HEK293T (cell line): ENCODE measurements around the gene NEK10.

ENCODE experiments used
- ARNT ChIP-seq: fragments of 450-650 bp; IDR thresholded peaks from 2 replicates; pipeline ENCODE4 v1.6.1; 2017; ENCODE audit warnings: mild to moderate bottlenecking
- ELF4 ChIP-seq: fragments of 450-650 bp; IDR thresholded peaks from 2 replicates; pipeline ENCODE4 v1.6.1; 2017; ENCODE audit warnings: antibody characterized with exemption
- FOXK2 ChIP-seq: fragments of 450-650 bp; IDR thresholded peaks from 2 replicates; pipeline ENCODE4 v1.6.1; 2016; ENCODE audit warnings: mild to moderate bottlenecking
- FOXM1 ChIP-seq: fragments of 450-650 bp; IDR thresholded peaks from 2 replicates; pipeline ENCODE4 v1.6.1; 2017; ENCODE audit warnings: mild to moderate bottlenecking, borderline replicate concordance
- LEF1 ChIP-seq: fragments of 450-650 bp; IDR thresholded peaks from 2 replicates; pipeline ENCODE4 v1.6.1; 2017; ENCODE audit warnings: mild to moderate bottlenecking, borderline replicate concordance
- NFRKB ChIP-seq: fragments of 450-650 bp; IDR thresholded peaks from 2 replicates; pipeline ENCODE4 v1.6.1; 2016; ENCODE audit warnings: mild to moderate bottlenecking, moderate library complexity
- SP1 ChIP-seq: fragments of 450-650 bp; IDR thresholded peaks from 2 replicates; pipeline ENCODE4 v1.6.1; 2017
- TARDBP ChIP-seq: fragments of 450-650 bp; IDR thresholded peaks from 2 replicates; pipeline ENCODE4 v1.6.1; 2016
- ZNF384 ChIP-seq: fragments of 450-650 bp; IDR thresholded peaks from 2 replicates; pipeline ENCODE4 v1.6.1; 2016

- TF ChIP-seq SP1 (no peak), FOXM1 (no peak), ARNT (no peak), TARDBP (no peak), LEF1 (no peak), ZNF384 (no peak), FOXK2 (no peak), NFRKB (no peak), ELF4 (no peak)
These were observed 275.4 kb downstream of the NEK10 start for GRCh38 chr3:27093771-27094170.
